Neural cell (in vitro differentiated cells): ENCODE results near the gene IGF2R. TPM values are rescaled to one million over a fixed set of nuclear protein-coding genes. Genes with fewer than 3 reads are reported as not detected.

Experiments used
- H2AFZ ChIP-seq: fragments of 200-600, 300-800 bp; sonication (generic), shearing (Covaris generic); 2 replicates; pipeline ENCODE4 v1.6.0; 2014; ENCODE audit warnings: low read depth, mild to moderate bottlenecking, antibody characterized with exemption, low read length, moderate library complexity
- H3F3A ChIP-seq: fragments of 200-600 bp; shearing (Covaris generic); 2 replicates; pipeline ENCODE4 v1.6.1; 2016; ENCODE audit warnings: mild to moderate bottlenecking, moderate library complexity, mixed read lengths, antibody characterized with exemption, low read length; ENCODE audit not compliant: insufficient read depth, poor library complexity, severe bottlenecking
- H3K27ac ChIP-seq: fragments of 200-600, 300-800 bp; sonication (generic), shearing (Covaris generic); 2 replicates; pipeline ENCODE4 v1.5.1; 2014; ENCODE audit warnings: mild to moderate bottlenecking, low read length, moderate library complexity
- H3K27me3 ChIP-seq: fragments of 300-800, 200-600 bp; sonication (generic), shearing (Covaris generic); 2 replicates; pipeline ENCODE4 v1.6.0; 2014; ENCODE audit warnings: mild to moderate bottlenecking, low read depth, low read length, moderate library complexity; ENCODE audit not compliant: insufficient read depth
- H3K36me3 ChIP-seq: fragments of 300-800, 200-600 bp; sonication (generic), shearing (Covaris generic); 2 replicates; pipeline ENCODE4 v1.5.1; 2014; ENCODE audit warnings: mild to moderate bottlenecking, antibody characterized with exemption, low read length, moderate library complexity; ENCODE audit not compliant: insufficient read depth
- H3K4me2 ChIP-seq: fragments of 300-800, 200-600 bp; sonication (generic), shearing (Covaris generic); 2 replicates; pipeline ENCODE4 v1.6.0; 2014; ENCODE audit warnings: mild to moderate bottlenecking, low read length
- H3K4me3 ChIP-seq: fragments of 300-800, 200-600 bp; sonication (generic), shearing (Covaris generic); 2 replicates; pipeline ENCODE4 v1.5.1; 2014; ENCODE audit warnings: mild to moderate bottlenecking, low read length, moderate library complexity
- H3K79me2 ChIP-seq: fragments of 200-600 bp; shearing (Covaris generic); replicated peaks from 2 replicates; pipeline ENCODE4 v1.6.0; 2014; ENCODE audit warnings: mild to moderate bottlenecking, low read length, moderate library complexity; ENCODE audit not compliant: insufficient read depth
- H3K9ac ChIP-seq: fragments of 300-800, 200-600 bp; sonication (generic), shearing (Covaris generic); 2 replicates; pipeline ENCODE4 v1.6.1; 2016; ENCODE audit warnings: mild to moderate bottlenecking, low read length, mixed read lengths
- H3K9me2 ChIP-seq: fragments of 200-600 bp; shearing (Covaris generic); 2 replicates; pipeline ENCODE4 v1.6.1; 2016; ENCODE audit warnings: mild to moderate bottlenecking, low read length, mixed read lengths; ENCODE audit not compliant: insufficient read depth
- H3K9me3 ChIP-seq: fragments of 200-600, 300-800 bp; sonication (generic), shearing (Covaris generic); 2 replicates; pipeline ENCODE4 v1.6.1; 2016; ENCODE audit warnings: mild to moderate bottlenecking, mixed run types, low read length, moderate library complexity, mixed read lengths
- H4K20me1 ChIP-seq: fragments of 200-600 bp; shearing (Covaris generic); 2 replicates; pipeline ENCODE4 v1.6.1; 2016; ENCODE audit warnings: mild to moderate bottlenecking, mixed run types; ENCODE audit not compliant: insufficient read depth
- EP300 ChIP-seq: fragments of 450-650 bp; conservative IDR thresholded peaks from 2 replicates; pipeline ENCODE4 v1.6.1; 2014; ENCODE audit warnings: antibody characterized with exemption, mild to moderate bottlenecking, moderate library complexity; ENCODE audit not compliant: poor library complexity, severe bottlenecking
- EZH2 ChIP-seq: fragments of 200-600, 300-800 bp; shearing (Covaris generic), sonication (generic); IDR thresholded peaks from 2 replicates; pipeline ENCODE4 v1.6.1; 2014; ENCODE audit warnings: antibody characterized with exemption, low read length, borderline replicate concordance, mild to moderate bottlenecking; ENCODE audit not compliant: insufficient read depth, poor library complexity, severe bottlenecking
- MXI1 ChIP-seq: fragments of 450-650 bp; conservative IDR thresholded peaks from 2 replicates; pipeline ENCODE4 v1.6.1; 2014; ENCODE audit warnings: antibody characterized with exemption, mild to moderate bottlenecking; ENCODE audit not compliant: poor library complexity, severe bottlenecking
- POLR2AphosphoS5 ChIP-seq: IDR thresholded peaks from 2 replicates; pipeline ENCODE4 v1.6.1; 2012
- RAD21 ChIP-seq: fragments of 450-650 bp; conservative IDR thresholded peaks from 2 replicates; pipeline ENCODE4 v1.6.1; 2014; ENCODE audit warnings: antibody characterized with exemption, mild to moderate bottlenecking, moderate library complexity
- SMC3 ChIP-seq: fragments of 450-650 bp; conservative IDR thresholded peaks from 2 replicates; pipeline ENCODE4 v1.6.1; 2014; ENCODE audit warnings: antibody characterized with exemption, mild to moderate bottlenecking, moderate library complexity; ENCODE audit not compliant: poor library complexity
- TAF1 ChIP-seq: IDR thresholded peaks from 2 replicates; pipeline ENCODE4 v1.6.1; 2012; ENCODE audit warnings: low read depth
- polyA plus RNA-seq: library from polyadenylated mRNA; depleted of rRNA; stranded (reverse); fragments of >200 nt; gene quantifications from 2 replicates; pipeline ENCODE4 v1.2.3, GENCODE V29; 2014
- TF ChIP-seq, protein P1 (sequence below): fragments of 450-650 bp; IDR thresholded peaks from 2 replicates; pipeline ENCODE4 v1.5.1; 2014; ENCODE audit warnings: antibody characterized with exemption, mild to moderate bottlenecking, moderate library complexity; ENCODE audit not compliant: poor library complexity, severe bottlenecking
- TF ChIP-seq, protein P2 (sequence below): IDR thresholded peaks from 2 replicates; pipeline ENCODE4 v1.6.1; 2012; ENCODE audit warnings: borderline replicate concordance

IGF2R gene
- polyA plus RNA-seq, 1 donor from 2014 or later = 15.0 TPM

DNA sequence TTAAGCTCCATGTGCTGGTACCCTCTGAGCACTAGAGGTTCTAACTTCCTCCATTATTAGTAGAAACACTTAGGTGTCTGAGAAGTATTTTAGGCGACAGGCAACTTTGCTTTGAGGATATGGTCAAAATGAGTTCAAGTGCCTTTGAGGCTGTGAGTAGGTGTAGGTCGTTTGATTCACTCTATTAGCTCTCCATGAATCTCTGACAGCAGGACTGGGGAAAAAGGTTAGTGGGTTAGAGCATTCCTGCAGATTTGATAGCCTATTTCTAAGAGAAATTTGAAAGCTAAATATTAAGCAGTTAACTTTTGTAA is 45.9 kb downstream of the IGF2R start:
- no peak overlapping the region for H3K9ac ChIP-seq
- no peak overlapping the region for H3K4me2 ChIP-seq
- H3K79me2 ChIP-seq = no peaks in the 10 kb centered on the region
- no peak overlapping the region for H3K27ac ChIP-seq
- no peak overlapping the region for H2AFZ ChIP-seq
- no peaks in the 10 kb centered on the region for H3K9me3 ChIP-seq
- no peaks in the 10 kb centered on the region for H3K27me3 ChIP-seq
- TF ChIP-seq, protein P1, sequence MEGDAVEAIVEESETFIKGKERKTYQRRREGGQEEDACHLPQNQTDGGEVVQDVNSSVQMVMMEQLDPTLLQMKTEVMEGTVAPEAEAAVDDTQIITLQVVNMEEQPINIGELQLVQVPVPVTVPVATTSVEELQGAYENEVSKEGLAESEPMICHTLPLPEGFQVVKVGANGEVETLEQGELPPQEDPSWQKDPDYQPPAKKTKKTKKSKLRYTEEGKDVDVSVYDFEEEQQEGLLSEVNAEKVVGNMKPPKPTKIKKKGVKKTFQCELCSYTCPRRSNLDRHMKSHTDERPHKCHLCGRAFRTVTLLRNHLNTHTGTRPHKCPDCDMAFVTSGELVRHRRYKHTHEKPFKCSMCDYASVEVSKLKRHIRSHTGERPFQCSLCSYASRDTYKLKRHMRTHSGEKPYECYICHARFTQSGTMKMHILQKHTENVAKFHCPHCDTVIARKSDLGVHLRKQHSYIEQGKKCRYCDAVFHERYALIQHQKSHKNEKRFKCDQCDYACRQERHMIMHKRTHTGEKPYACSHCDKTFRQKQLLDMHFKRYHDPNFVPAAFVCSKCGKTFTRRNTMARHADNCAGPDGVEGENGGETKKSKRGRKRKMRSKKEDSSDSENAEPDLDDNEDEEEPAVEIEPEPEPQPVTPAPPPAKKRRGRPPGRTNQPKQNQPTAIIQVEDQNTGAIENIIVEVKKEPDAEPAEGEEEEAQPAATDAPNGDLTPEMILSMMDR = no peak
- TF ChIP-seq RAD21 (no peak), EP300 (no peak), POLR2AphosphoS5 (no peak), TAF1 (no peak), SMC3 (no peak), MXI1 (no peak), EZH2 (no peak)
- TF ChIP-seq, protein P2, sequence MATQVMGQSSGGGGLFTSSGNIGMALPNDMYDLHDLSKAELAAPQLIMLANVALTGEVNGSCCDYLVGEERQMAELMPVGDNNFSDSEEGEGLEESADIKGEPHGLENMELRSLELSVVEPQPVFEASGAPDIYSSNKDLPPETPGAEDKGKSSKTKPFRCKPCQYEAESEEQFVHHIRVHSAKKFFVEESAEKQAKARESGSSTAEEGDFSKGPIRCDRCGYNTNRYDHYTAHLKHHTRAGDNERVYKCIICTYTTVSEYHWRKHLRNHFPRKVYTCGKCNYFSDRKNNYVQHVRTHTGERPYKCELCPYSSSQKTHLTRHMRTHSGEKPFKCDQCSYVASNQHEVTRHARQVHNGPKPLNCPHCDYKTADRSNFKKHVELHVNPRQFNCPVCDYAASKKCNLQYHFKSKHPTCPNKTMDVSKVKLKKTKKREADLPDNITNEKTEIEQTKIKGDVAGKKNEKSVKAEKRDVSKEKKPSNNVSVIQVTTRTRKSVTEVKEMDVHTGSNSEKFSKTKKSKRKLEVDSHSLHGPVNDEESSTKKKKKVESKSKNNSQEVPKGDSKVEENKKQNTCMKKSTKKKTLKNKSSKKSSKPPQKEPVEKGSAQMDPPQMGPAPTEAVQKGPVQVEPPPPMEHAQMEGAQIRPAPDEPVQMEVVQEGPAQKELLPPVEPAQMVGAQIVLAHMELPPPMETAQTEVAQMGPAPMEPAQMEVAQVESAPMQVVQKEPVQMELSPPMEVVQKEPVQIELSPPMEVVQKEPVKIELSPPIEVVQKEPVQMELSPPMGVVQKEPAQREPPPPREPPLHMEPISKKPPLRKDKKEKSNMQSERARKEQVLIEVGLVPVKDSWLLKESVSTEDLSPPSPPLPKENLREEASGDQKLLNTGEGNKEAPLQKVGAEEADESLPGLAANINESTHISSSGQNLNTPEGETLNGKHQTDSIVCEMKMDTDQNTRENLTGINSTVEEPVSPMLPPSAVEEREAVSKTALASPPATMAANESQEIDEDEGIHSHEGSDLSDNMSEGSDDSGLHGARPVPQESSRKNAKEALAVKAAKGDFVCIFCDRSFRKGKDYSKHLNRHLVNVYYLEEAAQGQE = no peak
- H3K36me3 ChIP-seq = no peaks in the 10 kb centered on the region
- H3F3A ChIP-seq = no peaks in the 10 kb centered on the region
- H3K4me3 ChIP-seq = no peak overlapping the region
- no peaks in the 10 kb centered on the region for H4K20me1 ChIP-seq
- H3K9me2 ChIP-seq = no peaks in the 10 kb centered on the region

DNA sequence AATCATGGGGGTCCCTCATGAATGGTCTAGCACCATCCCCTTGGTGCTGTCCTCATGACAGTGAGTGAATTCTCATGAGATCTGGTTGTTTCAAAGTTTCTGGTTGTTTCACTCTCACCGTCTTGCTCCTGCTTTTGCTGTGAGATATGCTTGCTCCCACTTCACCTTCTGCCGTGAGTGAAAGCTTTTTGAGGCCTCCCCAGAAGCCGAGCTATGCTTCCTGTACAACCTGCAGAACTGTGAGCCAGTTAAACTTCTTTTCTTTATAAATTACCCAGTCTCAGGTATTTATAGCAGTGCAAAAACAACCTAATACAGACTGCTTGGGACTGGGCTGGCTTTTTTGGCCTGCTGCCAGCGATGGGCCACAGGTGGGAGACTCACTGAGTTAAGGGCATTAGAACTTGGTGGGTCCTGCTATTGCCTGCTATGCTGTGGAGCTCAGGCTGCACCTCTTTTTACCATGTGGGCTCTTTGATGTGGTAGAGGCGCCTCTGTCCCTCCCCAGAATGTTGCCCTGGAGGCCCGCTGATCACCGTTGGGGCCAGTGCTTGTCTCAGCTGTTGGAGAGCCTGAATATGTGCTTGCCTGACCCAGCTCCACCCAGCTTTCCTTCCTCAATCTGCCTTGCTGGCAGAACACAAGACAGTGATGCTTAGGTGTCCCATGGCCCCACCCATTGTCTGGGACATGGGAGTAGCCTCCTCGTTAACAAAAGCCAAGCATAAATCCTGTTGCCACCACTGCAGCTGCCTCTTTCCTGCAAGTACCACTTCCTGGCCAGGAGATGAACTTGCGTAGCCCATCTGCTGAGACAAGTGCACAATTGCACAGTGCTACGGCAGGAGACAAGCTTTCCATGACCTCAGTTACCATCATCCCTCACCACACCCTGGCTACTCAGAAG is 47.1 kb downstream of the IGF2R start:
- no peak overlapping the region for H2AFZ ChIP-seq
- no peak overlapping the region for H3K27ac ChIP-seq

More for the DNA sequence above, 47.1 kb downstream of the IGF2R start:
- Histone ChIP-seq H4K20me1 (no peaks in the 10 kb centered on the region), H3K27me3 (no peaks in the 10 kb centered on the region), H3K79me2 (no peaks in the 10 kb centered on the region), H3K9me2 (no peaks in the 10 kb centered on the region), H3K36me3 (no peaks in the 10 kb centered on the region), H3F3A (no peaks in the 10 kb centered on the region), H3K4me3 (no peak overlapping the region), H3K9me3 (no peaks in the 10 kb centered on the region), H3K9ac (no peak overlapping the region), H3K4me2 (no peak overlapping the region)
- TF ChIP-seq, protein P1 = no peak
- TF ChIP-seq SMC3 = no peak
- TF ChIP-seq TAF1 = no peak
